NK-92 (cell line): ENCODE measurements around the gene GOLGA2.

ENCODE experiments used
- DNase-seq: peaks from one replicate; lab custom pipeline; 2025; ENCODE audit not compliant: unreplicated experiment; lab: John Stamatoyannopoulos, UW

The GOLGA2 gene

GRCh38 chr9:128214571-128215490 is 61.0 kb downstream of the GOLGA2 start:
- DNase-seq = no peak

GRCh38 chr9:128213746-128214497 is 61.9 kb downstream of the GOLGA2 start:
- no peak for DNase-seq

- no peak for DNase-seq
Measured at GRCh38 chr9:128211981-128212281, 63.9 kb downstream of the GOLGA2 start.

GRCh38 chr9:128211186-128211980 is 64.4 kb downstream of the GOLGA2 start:
- DNase-seq = no peak

GRCh38 chr9:128208946-128209669 is 66.7 kb downstream of the GOLGA2 start:
- DNase-seq = no peak

GRCh38 chr9:128208386-128208785 is 67.4 kb downstream of the GOLGA2 start:
- DNase-seq = no peak

GRCh38 chr9:128206916-128207910 is 68.6 kb downstream of the GOLGA2 start:
- no peak for DNase-seq

GRCh38 chr9:128206484-128206883 is 69.3 kb downstream of the GOLGA2 start:
- DNase-seq = no peak
